ENCODE results near the gene SLC8B1.
A peak's percentile ranks its signal among the peaks of the same experiment; 100 is the strongest.

Gene SLC8B1

DNA sequence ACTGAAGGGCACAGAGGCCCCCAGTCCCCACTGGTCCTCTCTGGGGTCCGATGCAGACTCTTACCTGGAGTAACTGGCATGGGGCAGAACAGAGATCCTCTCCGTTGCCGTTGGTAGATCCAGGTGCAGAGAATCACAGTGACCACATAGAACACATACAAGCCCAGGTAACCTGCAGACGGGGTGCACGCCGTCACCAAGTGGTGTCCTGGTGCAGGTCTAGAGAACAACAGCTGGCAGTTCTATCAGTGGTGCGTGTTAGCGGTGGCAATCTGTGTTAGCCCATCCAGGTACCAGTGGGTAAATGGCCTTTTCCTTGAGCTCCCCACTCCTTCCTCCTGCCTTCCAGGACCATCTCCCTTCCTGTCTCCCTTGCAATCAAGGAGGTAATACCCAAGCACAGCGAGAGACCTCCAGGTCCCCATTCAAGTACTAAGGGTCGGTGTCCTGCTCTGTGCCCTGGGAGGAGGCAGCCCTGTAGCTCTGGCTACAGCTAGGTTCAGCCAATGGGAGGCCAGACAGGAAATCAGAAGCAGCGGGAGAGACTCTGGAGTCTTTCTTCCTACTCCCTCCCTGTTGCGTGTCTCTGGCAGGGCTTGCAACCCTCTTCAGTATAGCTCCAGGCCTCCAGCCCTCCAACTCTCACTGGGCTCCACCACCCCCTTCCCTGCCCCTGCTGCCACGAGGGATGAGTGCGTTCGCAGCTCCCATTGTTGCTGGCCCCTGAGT is 15.8 kb downstream of the SLC8B1 start:
- no peak for DNase-seq (ENCODE audit: low read depth)

DNA sequence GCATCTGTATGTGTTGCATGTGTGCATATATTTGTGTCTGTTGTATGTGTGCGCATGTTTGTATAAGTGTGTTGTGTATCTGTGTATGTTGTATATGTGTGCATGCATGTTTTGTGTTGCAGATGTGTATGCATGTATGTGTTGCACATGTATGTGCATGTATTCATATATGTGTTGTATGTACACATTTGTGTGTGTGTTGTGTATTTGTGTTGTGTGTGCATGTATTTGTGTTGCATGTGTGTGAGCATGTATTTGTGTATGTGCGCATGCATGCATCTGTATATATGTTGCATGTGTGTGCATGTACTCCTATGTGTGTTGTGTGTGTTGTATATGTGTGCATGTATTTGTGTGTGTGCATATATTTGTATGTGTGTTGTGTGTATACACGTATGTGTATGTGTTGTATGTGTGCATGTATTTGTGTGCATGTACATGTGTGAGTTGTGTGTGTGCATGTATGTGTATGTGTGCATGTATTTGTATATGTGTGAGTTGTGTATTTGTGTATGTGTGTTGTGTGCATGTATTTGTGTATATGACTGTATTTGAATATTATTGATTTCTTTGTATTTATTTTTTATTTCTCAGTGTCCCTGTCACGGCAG is 16.8 kb downstream of the SLC8B1 start:
- DNase-seq (ENCODE audit: low read depth) = no peak

DNA sequence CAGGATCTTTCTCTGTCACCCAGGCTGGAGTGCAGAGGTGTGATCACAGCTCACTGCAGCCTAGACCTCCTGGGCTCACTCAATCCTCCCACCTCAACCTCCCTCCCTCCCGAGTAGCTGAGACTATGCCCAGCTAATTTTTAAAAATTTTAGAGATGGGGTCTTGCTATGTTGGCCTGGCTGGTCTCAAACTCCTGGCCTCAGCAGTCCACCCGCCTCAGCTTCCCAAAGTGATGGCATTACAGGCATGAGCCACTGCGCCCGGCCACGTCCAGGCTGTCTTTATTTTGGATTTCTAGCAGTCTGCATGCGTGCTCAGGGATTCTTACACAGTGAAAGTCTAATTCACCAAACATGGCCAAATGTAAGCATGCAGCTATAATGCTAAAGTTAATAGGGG is 17.8 kb downstream of the SLC8B1 start:
- DNase-seq (ENCODE audit: low read depth) = no peak

DNA sequence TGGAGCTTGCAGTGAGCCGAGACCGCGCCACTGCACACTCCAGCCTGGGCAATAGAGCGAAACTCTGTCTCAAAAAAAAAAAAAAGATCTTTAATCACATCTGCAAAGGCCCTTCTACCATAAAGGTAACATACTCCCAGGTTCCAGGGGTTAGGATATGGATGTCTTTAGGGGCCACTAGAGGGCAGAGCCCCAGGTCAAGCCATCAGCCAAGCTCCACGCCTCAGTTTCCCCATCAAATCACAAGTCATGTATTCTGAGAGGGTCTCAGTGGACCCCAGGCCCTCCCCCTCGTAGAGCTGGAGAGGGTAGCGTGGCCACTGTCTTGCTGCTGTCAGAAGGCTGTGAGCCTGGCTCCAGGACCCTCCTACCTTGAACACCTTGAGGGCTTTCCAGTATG is 18.8 kb downstream of the SLC8B1 start:
- DNase-seq (ENCODE audit: low read depth) = no peak

DNA sequence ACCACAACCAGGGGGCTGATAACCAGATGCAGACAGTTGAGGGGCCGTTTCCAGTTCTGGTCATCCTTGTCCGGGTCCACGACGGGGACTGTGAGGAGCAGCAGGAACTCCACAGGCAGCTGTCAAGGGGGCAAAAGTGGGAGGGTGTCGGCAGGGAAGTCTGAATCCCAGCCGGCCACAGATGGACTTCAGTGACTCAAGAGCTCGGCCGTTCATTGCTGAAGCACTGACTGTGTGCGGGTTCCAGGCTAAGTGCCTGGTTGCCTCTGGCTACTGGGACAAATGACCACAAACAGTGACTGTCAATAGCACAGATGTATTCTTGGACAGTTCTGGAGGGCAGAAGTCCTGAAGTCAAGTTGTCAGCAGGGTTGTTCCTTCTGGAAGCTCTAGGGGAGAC is 19.6 kb downstream of the SLC8B1 start:
- DNase-seq (ENCODE audit: low read depth) = no peak

DNA sequence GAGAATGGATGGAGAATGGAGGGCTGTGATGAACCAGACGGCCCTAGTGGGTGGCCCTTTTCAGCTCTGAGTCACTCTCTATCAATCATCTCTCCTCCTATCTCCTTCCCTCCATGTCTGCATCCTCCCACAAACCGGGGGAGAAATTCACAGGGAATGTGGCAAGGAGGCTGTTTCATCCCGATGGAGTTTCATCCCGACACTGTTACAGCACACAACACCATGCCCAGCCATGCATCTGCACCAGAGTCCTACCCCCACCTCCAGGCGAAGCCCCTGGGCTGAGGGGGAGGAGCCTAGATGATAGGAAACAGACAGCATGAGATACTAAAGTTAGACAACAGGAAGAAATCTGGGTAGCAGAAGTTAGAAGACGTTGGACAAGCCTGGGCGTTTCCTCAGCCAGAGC is 20.8 kb downstream of the SLC8B1 start:
- DNase-seq (ENCODE audit: low read depth) = no peak

DNA sequence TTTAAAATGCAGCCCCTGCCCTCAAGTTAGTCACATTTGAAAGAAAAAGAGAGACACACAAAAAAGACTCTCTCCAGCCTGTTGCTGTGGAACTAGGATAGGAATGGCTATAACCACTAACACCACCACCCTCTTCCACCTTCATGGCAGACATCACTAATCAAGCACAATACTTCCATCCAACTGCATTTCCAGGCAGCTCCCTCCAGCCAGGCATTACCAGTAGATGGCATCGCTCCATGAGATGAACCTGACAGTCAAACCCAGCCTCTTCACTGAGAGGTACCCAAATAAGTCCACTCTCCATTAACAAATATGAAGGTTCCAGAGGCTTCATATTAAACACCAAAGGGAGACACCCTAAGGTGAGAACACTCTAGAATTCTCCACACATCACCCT is 24.4 kb downstream of the SLC8B1 start:
- no peak for DNase-seq (ENCODE audit: low read depth)

DNA sequence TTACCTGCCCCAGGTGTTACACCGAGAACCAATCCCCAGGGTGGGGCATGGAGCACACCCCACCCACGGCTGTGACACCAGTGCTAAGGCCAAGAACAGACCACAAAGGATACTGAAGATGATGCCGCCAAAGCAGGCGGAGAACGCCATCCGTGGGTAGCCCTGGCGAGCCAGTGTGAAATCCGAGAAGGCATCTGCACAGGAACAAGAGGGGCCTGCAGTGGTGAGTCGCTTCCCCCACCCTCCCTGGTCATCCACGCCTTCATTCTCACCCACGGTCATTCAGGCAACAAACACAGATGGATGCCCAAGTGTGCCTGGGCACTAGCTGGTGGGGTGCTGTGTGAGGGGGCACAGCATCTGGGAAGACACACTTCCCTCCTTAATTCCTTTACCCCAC is 28.5 kb downstream of the SLC8B1 start:
- DNase-seq (ENCODE audit: low read depth) = no peak

DNA sequence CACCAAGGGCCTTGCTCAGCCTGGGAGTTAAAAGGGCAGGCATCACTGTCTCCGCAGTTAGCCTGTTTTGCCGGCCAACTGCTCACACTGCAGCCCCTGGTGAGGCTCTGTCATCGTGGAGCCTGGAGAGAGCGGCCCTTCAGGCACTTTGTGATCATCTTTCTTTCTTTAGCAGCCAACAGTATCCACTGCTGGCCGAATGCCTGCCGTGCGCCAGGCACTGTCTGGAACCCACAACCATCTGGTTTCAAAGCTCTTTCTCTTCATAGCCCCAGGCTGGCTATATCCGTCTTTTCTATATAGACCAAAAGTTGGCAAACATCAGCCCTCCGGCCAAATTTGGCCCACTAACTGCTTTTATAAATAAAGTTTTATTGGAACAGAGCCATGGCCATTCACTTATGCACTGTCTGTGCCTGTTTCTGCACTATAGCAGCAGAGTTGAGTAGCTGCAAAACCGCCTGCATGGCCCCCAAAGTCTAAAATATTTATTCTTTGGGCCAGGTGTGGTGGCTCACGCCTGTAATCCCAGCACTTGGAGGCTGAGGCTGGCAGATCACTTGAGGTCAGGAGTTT is 29.5 kb downstream of the SLC8B1 start:
- DNase-seq (ENCODE audit: low read depth) = no peak

DNA sequence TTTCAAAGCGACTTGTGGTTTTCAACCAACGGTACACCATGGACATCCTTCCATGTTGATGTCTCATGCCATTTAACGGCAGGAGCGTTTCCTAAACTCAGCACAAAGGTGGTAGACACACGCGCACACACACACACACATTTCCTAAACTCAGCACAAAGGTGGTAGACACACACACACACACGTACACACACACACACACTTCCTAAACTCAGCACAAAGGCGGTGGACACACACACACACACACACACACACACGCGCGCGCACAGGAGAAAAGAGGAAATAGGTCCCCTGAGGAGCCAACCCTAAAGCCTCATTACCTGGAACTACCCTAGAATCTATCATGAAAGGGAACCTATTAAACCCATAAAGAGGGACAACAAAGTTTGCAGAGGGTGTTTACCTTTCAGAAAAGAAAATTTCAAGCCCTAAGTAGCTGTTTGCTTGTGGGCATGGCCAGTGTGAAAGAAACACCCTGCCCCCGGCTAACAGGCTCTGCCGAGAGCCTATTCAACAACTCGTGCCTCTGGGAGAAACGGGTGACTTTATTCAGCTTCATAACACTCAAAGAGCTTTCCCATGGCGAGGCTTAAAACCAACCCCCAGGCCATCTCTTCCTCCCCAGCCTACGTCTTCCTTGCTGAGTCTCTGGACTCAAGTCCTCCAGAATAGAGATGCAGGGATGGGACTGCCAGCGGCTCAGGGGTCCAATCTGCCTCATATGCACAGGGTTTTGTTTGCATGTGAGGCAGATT is 31.8 kb downstream of the SLC8B1 start:
- no peak for DNase-seq (ENCODE audit: low read depth)

DNA sequence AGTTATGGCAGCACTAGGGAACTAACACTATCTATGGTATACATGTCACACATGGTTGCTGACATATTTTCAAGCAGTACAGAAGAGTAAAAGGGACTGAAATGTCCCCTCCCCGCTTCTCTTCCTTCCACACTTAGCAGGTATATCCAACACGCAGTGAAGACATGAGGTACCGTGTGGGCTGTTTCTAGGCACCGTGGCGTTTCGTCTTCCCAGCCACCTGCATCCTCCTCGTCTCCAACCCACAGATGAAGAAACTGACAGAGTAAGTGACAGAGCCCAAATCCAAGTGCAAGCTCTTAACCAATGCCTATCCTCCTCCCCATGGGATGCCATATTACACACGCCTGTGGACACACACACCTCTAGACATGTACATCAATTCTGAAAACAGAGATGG is 32.4 kb downstream of the SLC8B1 start:
- no peak for DNase-seq (ENCODE audit: low read depth)

DNA sequence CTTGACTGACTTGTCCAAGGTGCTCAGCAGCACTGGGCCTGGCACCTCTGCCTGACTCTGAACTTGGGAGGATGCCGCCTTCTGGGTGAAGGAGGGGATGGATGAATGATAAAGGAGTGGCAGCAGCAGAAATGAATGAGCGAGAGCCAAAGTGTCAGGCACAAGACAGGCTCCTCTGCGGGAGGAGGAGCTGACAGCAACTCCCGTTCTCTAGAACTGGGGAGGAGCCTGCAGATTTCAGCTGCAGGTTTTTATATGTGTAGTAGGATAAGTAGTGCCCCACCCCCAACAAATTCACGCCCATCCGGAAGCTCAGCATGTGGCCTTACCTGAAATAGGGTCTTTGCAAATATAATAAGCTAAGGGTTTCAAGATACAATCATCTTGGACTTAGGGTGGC is 33.1 kb downstream of the SLC8B1 start:
- no peak for DNase-seq (ENCODE audit: low read depth)

DNA sequence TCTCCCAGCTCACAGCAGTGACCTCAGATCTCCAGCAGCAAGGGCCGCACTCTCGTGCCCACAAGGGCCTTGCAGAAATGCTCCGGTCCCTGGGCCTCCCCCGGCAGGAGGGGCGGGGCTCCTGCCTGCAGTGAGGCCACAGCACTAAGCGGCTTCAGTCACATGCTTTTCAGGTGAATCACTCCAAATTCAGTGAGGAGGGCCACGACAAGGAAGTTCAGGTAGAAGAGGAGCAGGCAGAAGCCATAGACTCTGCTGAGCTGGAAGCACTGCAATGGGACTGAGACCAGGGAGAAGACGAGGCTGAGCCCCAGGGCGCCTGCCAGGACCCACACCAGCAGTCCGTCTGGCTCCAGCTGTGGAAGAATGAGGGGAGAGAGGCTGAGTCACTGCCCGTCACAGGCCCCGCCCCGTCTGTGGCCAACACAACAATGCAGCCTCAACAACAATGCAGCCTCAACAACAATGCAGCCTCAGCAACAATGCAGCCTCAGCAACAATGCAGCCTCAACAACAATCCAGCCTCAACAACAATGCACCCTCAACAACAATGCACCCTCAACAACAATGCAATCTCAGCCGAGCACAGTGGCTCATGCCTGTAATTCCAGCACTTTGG is 35.2 kb downstream of the SLC8B1 start:
- peak; percentile 76 for DNase-seq (ENCODE audit: low read depth)

DNA sequence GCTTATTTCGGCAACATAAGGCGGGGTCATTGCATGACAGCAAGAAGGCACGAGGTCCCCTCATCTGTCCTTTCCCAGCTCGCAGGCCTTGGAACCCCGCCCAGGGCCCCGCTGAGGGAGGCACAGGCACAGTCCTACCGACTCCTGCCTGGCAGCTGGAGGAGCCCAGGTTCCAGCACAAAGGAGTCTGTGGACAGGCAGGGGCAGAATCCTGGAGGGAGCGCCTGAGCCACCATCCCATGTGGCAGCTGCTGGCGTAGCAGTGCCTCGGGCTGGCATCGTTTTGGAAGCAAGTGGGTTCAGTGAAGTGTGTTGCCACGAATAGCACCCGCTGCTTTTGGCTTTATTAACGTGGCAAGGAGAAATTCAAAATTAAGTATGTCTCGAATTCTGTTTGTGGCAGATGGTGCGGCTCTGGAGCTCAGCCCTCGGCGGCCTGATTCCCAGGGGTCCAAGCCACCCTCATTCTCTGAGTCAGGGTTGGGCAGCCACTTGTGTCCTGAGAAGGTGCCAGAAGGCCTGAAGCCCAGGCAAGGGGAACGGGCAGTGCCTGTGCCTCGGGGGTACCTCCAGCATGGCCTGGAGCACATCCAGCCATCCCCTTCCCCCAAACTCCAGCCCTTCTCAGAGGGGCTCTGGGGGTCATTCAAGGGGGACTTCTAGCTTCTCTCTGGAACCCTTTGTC is 35.9 kb downstream of the SLC8B1 start:
- DNase-seq (ENCODE audit: low read depth) = no peak

DNA sequence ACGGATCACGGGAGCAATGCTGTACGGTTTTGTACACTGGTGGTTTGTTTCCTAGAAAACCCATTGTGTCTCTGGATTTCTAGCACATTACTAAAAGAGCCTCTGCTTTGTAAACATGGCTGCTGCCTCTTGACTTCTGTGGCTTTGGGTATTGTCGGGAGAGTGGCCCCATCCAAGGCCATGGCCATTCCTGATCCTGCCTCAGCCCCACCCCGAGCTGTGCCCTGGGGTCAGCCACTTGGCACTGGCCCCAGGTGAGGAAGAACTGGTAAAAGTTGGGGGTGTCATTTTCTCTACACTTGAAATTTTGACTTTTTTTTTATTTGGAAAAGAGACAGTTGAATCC is 36.5 kb downstream of the SLC8B1 start:
- no peak for DNase-seq (ENCODE audit: low read depth)

DNA sequence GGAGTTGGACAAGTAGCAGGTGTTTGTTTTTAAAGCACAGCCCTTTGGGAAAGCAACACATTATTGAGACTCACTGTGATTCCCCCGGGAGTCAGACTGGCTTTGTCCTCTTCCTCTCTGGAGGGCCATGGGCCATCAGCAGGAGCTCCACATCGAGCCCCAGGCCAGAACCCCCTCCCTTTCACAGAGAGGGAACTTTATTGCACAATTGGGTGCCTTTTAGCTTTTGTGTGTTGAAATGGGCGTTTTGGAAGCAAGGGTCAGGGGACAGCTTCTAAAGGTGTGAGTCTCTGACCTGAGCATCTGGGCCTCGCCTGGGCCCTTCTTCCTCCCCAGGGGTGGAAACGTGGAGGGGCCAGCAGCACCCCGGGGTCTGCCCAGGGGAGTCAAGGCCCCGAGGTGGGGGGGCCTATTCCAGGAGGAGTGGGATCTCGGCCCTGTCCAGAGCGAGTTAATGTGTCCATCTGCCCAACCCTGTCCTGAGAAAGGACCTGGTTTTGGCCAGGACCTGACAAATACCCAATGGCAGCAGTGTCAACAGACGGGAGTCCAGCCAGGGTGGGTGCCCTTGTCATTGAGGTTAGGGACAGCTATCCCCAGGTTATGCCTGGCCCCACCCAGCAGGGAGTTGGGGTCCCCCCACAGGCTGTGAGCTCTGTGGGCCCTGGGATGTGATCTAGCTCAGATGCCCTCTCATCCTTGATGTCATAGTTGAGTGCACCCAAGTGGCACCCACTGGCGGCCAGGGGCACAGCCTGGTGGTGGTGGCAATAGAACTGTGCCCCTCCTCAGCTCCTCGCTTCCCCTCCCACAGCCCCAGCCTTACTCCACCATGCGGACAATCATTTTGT is 37.1 kb downstream of the SLC8B1 start:
- DNase-seq (ENCODE audit: low read depth) = no peak

DNA sequence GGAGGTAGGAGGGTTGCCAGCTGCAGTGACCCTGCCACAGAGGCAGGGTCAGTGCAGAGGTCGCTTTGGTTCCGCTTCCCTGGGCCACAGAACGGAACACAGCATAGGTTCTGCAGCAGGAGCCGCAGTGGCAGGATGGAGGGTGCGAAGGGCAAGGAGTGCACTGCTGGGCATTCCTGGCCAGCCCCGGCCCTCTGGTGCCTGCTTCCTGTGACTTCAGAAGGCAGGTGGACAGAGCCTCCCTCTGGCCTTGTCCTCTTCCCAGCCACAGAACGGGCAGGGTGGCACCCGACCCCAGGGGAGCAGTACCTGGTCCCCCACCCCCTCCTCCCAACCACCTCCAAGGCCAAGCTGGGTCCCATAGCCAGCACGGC is 37.7 kb downstream of the SLC8B1 start:
- no peak for DNase-seq (ENCODE audit: low read depth)

DNA sequence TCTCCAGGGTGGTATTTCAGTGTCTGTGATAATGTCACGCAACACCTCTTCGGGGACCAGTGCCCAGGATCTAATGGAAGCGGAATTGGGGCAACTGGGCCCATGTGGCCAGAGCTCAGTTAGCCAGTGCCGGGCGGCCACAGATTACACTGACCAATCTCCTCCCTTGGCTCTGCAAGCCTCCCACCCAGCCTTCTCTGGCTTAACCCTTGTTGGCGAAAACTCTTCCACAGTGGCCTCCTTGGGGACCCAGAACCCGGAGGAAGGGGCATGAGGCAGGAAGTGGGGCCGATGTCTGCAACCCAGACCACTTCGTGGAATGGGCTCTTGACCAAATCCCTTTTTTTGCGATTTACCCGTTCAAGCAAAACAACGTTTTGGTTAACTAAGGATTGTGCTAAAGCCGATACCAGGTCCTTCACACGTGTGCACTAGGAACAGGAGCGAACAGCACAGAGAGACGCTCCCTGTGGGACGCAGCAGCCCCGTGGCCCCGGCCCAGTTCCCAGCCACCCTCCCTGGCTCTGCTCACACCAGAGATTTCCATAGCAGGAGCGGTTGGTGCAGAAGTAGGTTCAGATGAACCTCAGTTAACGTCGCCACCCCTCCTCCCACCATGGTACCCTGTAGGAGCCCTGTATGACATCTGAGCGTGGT is 38.2 kb downstream of the SLC8B1 start:
- DNase-seq (ENCODE audit: low read depth) = no peak

DNA sequence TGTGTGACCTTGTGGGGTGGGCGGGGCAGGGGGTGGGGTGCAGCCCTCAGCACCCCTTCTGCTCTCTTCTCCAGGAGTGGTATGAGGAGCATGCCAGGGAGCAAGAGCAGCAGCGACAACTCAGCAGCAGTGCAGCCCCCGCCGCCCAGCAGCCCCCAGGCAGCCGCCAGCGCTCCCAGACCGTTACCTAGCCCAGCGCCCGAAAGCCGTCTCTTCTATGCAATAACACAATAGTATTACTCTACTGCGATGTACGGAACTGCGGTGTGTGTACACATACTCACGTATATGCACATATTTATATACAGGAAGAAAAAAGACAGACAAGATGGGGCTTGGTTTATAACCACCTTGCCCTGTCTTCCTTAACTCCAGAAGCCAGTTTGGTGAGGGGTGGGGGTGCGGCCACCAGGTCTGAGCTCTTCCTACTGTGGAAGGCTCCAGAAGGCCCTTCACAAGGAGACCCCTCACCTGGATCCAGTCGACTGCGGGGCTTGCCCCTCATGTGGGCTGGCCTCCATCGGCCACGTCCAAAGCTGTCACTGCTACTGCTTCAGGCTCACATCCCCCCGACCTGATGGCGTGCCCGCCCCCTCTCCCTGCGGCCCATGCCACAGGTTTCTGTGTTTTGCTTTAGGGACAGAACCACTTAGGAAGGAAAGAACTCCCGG is 38.9 kb downstream of the SLC8B1 start:
- no peak for DNase-seq (ENCODE audit: low read depth)

DNA sequence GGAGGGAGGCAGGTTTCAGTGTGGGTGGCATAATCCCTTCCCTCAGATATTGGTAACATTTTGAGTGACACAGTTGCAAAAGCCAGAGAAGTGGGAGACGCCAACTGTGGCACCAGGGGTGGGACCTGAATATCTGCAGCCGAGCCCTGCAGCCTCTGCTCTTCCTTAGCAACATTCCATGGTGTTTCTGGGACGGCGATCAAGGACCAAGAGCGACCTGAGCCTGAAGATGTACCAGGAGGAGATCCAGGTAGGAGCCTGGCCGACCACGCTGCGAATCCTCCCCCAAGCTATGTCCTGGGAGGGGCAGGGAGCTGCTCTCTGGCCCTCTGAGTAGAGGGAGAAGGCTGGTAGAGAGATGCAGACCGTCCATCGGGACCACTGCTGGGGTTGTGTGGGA is 41.8 kb downstream of the SLC8B1 start:
- DNase-seq (ENCODE audit: low read depth) = no peak
